Limb (tissue), 2 donors: ENCODE results near the gene PRRG3.
"Not testable (repeated sequence)": the region's sequence is repeated elsewhere in the genome, so short reads cannot be mapped to it uniquely, and the experiment has no call there.

Source experiments
- DNase-seq, 2 donors: peaks; one replicate each; pipeline ENCODE4 v3.0.0-alpha.2; 2016; ENCODE audit errors: extremely low spot score in 2 of 2

Gene PRRG3

GRCh38 chrX:151694661-151695582 is at the start of gene PRRG3:
PRRG3 (plus strand) TSS chrX:151695458; CDS start chrX:151698815, 3,357 bp downstream.
- DNase-seq, result peak in 1 of 2 donors; percentile 71

GRCh38 chrX:151675121-151675746 is 20.0 kb upstream of the PRRG3 start:
- DNase-seq, result no peak

GRCh38 chrX:151676196-151676595 is 19.1 kb upstream of the PRRG3 start:
- DNase-seq, result no peak

GRCh38 chrX:151679798-151680402 is 15.4 kb upstream of the PRRG3 start:
- no peak for DNase-seq

- peak in 1 of 2 donors; percentile 57 for DNase-seq
Observed at GRCh38 chrX:151680805-151681204, 14.5 kb upstream of the PRRG3 start.

- DNase-seq, result no peak
Observed at GRCh38 chrX:151687635-151688034, 7.6 kb upstream of the PRRG3 start.

GRCh38 chrX:151688695-151689094 is 6.6 kb upstream of the PRRG3 start:
- no peak for DNase-seq

GRCh38 chrX:151692825-151693224 is 2.4 kb upstream of the PRRG3 start:
- no peak for DNase-seq

GRCh38 chrX:151694121-151694520 is 1.1 kb upstream of the PRRG3 start:
- DNase-seq, result no peak

- DNase-seq, result peak in 1 of 2 donors; percentile 36
Observed at GRCh38 chrX:151695583-151696340, 504 bp downstream of the PRRG3 start.

- not testable (repeated sequence) for DNase-seq
Observed at GRCh38 chrX:151697082-151697481, 1.8 kb downstream of the PRRG3 start.

- DNase-seq, result peak; percentile 48 to 71
Observed at GRCh38 chrX:151697522-151697921, 2.3 kb downstream of the PRRG3 start.

- DNase-seq, result no peak
Observed at GRCh38 chrX:151698485-151698884, 3.2 kb downstream of the PRRG3 start.

- DNase-seq, result no peak
Observed at GRCh38 chrX:151699746-151700145, 4.5 kb downstream of the PRRG3 start.

GRCh38 chrX:151700581-151700980 is 5.3 kb downstream of the PRRG3 start:
- DNase-seq, result no peak

GRCh38 chrX:151701071-151701470 is 5.8 kb downstream of the PRRG3 start:
- no peak for DNase-seq

- no peak for DNase-seq
Observed at GRCh38 chrX:151701531-151701930, 6.3 kb downstream of the PRRG3 start.

- no peak for DNase-seq
Observed at GRCh38 chrX:151702026-151702714, 6.9 kb downstream of the PRRG3 start.

GRCh38 chrX:151702741-151703340 is 7.6 kb downstream of the PRRG3 start:
- no peak for DNase-seq

GRCh38 chrX:151703487-151703886 is 8.2 kb downstream of the PRRG3 start:
- DNase-seq, result peak in 1 of 2 donors; percentile 66
